ENCODE results near the gene SF3B3.
"Not testable (repeated sequence)": the region's sequence is repeated elsewhere in the genome, so short reads cannot be mapped to it uniquely, and the experiment has no call there.

SF3B3 gene

GRCh38 chr16:70569752-70570151 lies 46.1 kb downstream of the SF3B3 start:
- no peak for DNase-seq

GRCh38 chr16:70570967-70571570 lies 47.5 kb downstream of the SF3B3 start:
- no peak for DNase-seq

GRCh38 chr16:70571623-70572022 lies 48.0 kb downstream of the SF3B3 start:
- DNase-seq, result no peak

GRCh38 chr16:70572050-70572925 lies 48.7 kb downstream of the SF3B3 start:
- DNase-seq, result no peak

- no peak for DNase-seq
Measured at GRCh38 chr16:70572926-70573270, 49.3 kb downstream of the SF3B3 start.

GRCh38 chr16:70573451-70574121 lies 50.0 kb downstream of the SF3B3 start:
- no peak for DNase-seq

- DNase-seq, result peak; percentile 45
Measured at GRCh38 chr16:70574595-70575271, 51.1 kb downstream of the SF3B3 start.

GRCh38 chr16:70575376-70575775 lies 51.8 kb downstream of the SF3B3 start:
- DNase-seq, result no peak

- no peak for DNase-seq
Measured at GRCh38 chr16:70576431-70577255, 53.0 kb downstream of the SF3B3 start.

- no peak for DNase-seq
Measured at GRCh38 chr16:70577256-70577698, 53.7 kb downstream of the SF3B3 start.

- DNase-seq, result no peak
Measured at GRCh38 chr16:70578035-70578434, 54.4 kb downstream of the SF3B3 start.

GRCh38 chr16:70579248-70579647 lies 55.6 kb downstream of the SF3B3 start:
- DNase-seq, result no peak

GRCh38 chr16:70579648-70580630 lies 56.3 kb downstream of the SF3B3 start:
- DNase-seq, result no peak

- DNase-seq, result no peak
Measured at GRCh38 chr16:70582280-70582978, 58.8 kb downstream of the SF3B3 start.

GRCh38 chr16:70586731-70587130 lies 63.1 kb downstream of the SF3B3 start:
- no peak for DNase-seq

- no peak for DNase-seq
Measured at GRCh38 chr16:70588565-70588964, 64.9 kb downstream of the SF3B3 start.

GRCh38 chr16:70589416-70589815 lies 65.8 kb downstream of the SF3B3 start:
- not testable (repeated sequence) for DNase-seq

- no peak for DNase-seq
Measured at GRCh38 chr16:70589998-70590471, 66.4 kb downstream of the SF3B3 start.

- no peak for DNase-seq
Measured at GRCh38 chr16:70590722-70591415, 67.3 kb downstream of the SF3B3 start.

- DNase-seq, result no peak
Measured at GRCh38 chr16:70591615-70592014, 68.0 kb downstream of the SF3B3 start.
